Right ventricle myocardium superior (tissue), 1 donor: Measurements from ENCODE around the gene NMRK1. TPM values are rescaled to one million over a fixed set of nuclear protein-coding genes. Genes with fewer than 3 reads are reported as not detected.

Experiments
- ATAC-seq: fragments of 200-7000 bp; cut with Tn5 transposase; one replicate; pipeline ENCODE4 v1.9.1; 2020; ENCODE audit warnings: mild to moderate bottlenecking; ENCODE audit not compliant: poor library complexity
- DNase-seq: peaks from one replicate; pipeline ENCODE4 v3.0.0-alpha.2; 2020
- intact Hi-C: fragments of 100-400 bp; cut with DNase I; formaldehyde crosslinking; loops from one replicate; pipeline ENCODE4 v1.11.2; 2022
- total RNA-seq: library from RNA; stranded (reverse); fragmentation: NEBNext Ultra II Directional; extraction: Animal tissue kit (Norgen Biotek cat#: 25700); gene quantifications from one replicate; pipeline ENCODE4 v1.2.1, GENCODE V29; 2021
- donor health status: DM: no; HTN: yes; CAD: no; lungs with severe emphysema.

Gene NMRK1
- total RNA-seq, 1 donor from 2014 or later = 17.3 TPM

- no peak for ATAC-seq
- intact Hi-C loops = no loop called here
- no peak for DNase-seq
Measured at GRCh38 chr9:75069171-75069570, 18.8 kb downstream of the NMRK1 start.

DNA sequence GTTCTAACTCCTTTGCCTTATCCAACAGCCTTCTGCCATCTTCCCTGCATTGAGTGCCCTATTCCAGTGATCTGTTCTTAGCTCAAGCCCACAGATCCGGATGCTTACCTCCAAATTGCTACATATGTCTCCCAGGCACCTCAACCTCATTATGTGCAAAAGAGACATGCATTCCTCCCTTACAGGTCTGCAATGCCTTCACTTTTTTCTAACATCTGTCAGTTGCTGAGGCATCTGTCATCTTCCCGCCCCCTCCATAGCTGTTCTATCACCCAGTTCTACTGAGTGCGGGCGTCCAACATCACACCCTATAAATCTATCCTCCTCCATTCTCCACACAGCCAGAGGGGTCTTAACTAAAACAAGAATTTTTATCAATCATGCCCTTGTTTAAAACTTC is 20.1 kb downstream of the NMRK1 start:
- intact Hi-C loops = no loop called here
- no peak for ATAC-seq

GRCh38 chr9:75065510-75065909 is 22.4 kb downstream of the NMRK1 start:
- ATAC-seq (no peak), DNase-seq (no peak)
- intact Hi-C loops = no loop called here

More for the DNA sequence above, 20.1 kb downstream of the NMRK1 start:
- DNase-seq = no peak

DNA sequence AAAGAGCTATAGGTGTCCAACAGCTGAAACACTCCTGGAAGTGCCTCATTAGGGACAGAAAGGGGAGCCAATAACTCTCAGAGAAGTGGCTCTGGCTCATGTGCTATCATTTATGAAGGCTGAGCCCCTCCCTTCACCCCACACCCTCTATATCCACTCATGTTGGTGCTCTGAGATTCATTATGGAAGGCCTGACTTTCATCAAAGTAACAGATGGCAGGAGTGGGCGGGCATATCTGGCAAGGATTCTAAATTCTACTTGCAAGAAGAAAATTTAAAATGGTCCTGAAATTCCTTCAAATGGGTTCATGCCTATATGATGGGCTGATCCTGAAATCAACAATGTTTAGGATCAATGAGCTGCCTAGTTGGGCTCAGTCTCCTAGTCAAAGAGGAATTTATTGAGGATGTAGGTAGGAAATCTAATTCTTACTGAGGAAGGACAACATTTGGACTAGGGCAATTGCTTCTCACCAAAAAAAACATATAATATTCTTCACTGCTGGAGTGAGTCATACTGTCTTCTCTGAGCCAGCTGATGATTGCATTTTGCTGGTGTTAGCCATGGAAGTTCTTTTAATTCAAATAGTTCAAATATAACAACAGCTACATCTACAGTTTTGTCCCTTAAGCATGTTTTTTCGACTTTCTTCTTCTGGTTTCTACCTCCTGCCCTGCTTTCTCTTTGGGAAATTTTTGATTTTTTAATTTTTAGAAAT is 23.5 kb downstream of the NMRK1 start:
- intact Hi-C loops = no loop called here
- ATAC-seq (peak; percentile 34), DNase-seq (no peak)

- intact Hi-C loops = no loop called here
- no peak for ATAC-seq
- DNase-seq = no peak
Measured at GRCh38 chr9:75063556-75064305, 24.2 kb downstream of the NMRK1 start.

DNA sequence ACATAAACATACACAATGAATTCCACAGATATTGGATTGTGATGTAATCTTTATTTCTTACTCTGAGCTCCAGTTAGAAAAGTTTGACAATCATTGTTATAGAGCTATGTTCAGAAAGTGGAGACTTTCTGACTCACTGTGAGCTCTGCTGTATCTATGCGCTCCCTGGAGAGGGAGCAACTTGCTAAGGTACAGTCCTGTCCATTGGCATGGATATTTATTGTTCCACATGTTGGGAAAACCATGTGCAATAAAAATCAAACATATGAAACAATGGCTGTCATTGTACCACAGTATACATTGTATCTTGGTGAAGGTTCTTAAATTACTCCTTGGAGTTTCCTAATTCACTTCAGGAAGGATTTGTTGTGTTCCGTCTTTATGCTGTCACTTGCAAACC is 26.8 kb downstream of the NMRK1 start:
- ATAC-seq (no peak), DNase-seq (no peak)
- intact Hi-C loops = no loop called here

DNA sequence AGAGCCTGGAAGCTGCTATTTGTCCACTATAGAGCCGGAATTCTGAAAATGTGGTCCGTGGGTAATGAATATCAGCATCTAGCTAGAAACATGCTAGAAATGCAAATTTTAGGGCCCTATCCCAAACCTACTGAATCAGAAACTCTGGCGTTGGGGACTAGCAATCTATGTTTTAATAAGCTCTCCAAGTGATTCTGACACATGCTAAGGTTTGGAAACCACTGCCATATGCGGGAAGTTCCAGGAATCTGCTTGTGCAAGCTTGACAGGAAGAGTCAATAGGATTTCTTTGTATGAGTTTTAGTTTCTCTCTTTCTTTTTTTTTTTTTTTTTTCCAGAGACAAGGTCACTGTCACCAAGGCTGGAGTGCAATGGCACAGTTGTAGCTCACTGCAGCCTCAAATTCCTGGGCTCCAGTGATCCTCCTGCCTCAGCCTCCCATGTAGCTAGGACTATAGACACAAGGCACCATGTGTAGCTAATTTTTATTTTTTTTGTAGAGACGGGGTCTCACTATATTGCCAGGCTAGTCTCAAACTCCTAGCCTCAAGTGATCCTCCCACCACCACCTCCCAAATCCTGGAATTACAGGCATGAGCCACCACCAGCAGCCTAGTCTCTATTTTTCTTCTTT is 33.5 kb downstream of the NMRK1 start:
- no peak for DNase-seq

GRCh38 chr9:75053869-75054268 is 34.1 kb downstream of the NMRK1 start:
- no peak for DNase-seq
- intact Hi-C loops = no loop called here
- no peak for ATAC-seq

More for the DNA sequence above, 33.5 kb downstream of the NMRK1 start:
- ATAC-seq = no peak
- intact Hi-C loops = no loop called here

- DNase-seq (no peak), ATAC-seq (no peak)
- intact Hi-C loops = no loop called here
Measured at GRCh38 chr9:75051285-75051684, 36.7 kb downstream of the NMRK1 start.

- no peak for DNase-seq
- ATAC-seq = no peak
- intact Hi-C loops = no loop called here
Measured at GRCh38 chr9:75047506-75047905, 40.4 kb downstream of the NMRK1 start.

- intact Hi-C loops = no loop called here
- no peak for DNase-seq
- no peak for ATAC-seq
Measured at GRCh38 chr9:75046725-75047345, 41.1 kb downstream of the NMRK1 start.

DNA sequence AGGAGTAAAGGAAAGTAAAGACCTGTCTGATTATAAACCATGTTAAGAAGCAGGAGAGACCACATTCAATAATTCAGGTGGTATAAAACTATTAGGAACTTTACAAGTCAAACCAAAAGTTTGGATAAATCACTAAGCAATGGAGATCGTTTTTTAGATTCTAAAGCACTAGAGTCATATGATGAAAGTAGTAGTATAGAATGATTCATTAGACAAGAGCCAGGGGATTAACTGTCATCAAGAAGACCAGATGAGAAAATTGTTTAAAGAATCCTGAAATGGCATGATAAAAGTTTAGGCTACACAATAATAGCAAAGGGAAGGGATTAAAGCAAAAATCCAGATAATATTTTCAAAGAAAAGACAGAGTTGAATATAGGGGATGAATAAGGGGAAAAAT is 46.9 kb downstream of the NMRK1 start:
- intact Hi-C loops = no loop called here
- ATAC-seq (no peak), DNase-seq (no peak)

DNA sequence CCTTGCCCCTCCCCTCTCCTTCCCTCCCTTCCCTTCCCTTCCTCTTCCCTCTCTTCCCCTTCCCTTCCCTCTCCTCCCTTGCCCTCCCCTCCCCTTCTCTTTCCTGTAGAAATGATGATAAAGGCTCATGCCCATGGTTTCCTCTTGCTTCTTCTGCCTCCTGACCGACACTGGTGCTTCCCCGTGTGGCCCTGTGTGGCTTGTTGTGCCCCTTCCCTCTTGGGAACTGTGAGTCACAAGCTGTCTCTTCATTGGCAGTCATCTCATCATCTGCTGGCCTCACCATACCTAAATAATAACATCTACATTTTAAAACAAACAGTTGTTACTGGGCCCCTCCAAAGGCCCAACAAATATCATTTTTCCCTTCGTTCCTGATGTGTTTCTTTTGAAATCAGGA is 48.2 kb downstream of the NMRK1 start:
- intact Hi-C loops = no loop called here
- DNase-seq (no peak), ATAC-seq (no peak)

- intact Hi-C loops = no loop called here
- DNase-seq (no peak), ATAC-seq (no peak)
Measured at GRCh38 chr9:75039009-75039408, 48.9 kb downstream of the NMRK1 start.

DNA sequence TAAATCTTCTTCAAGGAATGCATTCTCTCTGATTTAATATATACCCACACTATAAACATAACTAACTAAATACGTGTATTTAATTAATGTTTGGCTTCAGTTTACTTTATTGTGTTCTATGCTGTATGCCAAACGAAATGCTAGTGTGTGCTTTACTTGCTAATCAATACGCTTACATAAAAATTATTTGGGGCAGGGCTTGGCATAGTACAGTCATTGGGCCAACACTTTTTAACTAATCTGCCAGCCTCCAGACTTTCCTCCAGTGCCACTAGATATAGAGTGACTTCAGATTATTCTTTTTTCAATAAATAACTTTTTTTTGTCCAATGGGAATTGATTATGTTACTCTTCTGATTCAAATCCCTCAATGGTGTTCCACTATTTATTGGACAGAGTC is 51.2 kb downstream of the NMRK1 start:
- DNase-seq (no peak), ATAC-seq (no peak)
- intact Hi-C loops = no loop called here

DNA sequence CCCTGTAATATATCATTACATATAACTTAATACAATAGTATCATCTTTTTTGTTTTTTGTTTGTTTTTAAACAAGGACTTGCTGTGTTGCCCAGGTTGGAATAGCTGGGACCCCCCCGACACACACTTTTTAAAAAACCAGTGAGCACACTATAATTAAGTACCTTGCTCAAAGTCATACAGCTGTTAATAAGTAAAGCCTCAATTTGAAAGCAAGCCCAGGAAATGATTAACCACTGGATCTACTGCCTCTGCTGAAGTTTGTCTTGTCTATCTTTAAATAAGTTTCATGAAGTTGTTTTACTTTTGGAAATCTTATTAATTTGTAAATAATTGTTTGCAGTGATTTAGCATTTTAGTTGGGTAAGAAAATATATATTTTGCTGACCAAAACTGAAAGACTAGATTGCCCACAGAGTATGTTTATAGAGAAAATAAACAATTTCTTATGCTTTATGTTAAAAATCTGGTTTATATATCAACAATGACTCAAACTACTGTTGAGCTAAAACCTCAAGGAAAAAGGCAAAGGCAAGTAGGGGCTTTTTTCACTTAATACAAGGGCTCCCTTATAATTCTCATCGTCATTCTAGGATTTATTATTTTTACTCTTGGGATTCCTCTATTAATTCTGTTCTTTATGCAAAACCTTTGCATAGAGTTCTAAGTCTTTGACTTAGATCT is 54.0 kb downstream of the NMRK1 start:
- intact Hi-C loops = no loop called here
- DNase-seq (no peak), ATAC-seq (no peak)

GRCh38 chr9:75027187-75028107 is 60.5 kb downstream of the NMRK1 start:
- intact Hi-C loops = loop anchor here (5.0 kb wide), 1 partner anchor 50 kb away; no protein-coding TSS in a partner anchor
- ATAC-seq (peak; percentile 80), DNase-seq (peak; percentile 80)

GRCh38 chr9:75023846-75024245 is 64.1 kb downstream of the NMRK1 start:
- intact Hi-C loops = no loop called here
- DNase-seq (no peak), ATAC-seq (no peak)
